NOMO-1 treated with DMSO at 0.1 percent for 48 hours (cell line): Measurements from ENCODE around the gene IP6K3.

Experiments
- DNase-seq: peaks from one replicate; lab custom pipeline; 2025; ENCODE audit not compliant: unreplicated experiment; lab: John Stamatoyannopoulos, UW

The IP6K3 gene, protein sequence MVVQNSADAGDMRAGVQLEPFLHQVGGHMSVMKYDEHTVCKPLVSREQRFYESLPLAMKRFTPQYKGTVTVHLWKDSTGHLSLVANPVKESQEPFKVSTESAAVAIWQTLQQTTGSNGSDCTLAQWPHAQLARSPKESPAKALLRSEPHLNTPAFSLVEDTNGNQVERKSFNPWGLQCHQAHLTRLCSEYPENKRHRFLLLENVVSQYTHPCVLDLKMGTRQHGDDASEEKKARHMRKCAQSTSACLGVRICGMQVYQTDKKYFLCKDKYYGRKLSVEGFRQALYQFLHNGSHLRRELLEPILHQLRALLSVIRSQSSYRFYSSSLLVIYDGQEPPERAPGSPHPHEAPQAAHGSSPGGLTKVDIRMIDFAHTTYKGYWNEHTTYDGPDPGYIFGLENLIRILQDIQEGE

DNA sequence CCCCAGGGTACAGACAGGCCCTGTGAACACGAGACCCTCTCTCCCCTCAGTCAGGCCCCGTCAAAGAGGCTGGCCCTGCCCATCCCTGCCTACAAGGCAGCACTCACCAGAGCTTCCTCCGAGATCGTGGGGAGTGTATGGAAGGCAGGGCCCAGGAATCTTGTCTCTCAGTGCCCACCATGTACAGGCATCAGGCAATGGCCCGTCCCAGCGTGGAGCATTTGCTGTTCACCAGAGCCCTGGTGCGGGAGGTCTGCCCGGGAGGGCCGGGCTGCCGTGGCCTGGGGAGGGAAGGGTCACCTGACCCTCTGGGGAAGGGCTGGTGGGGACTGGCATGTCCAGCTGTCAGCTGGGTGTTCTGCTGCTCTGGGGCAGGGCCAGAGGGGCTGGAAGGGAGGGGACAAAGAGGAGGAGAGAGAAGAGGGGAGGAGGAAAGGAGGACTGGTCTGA is at the start of gene IP6K3:
IP6K3 (minus strand) TSS at position 255 of the 450 bp plus-strand sequence. CDS start 11,429 bp downstream, outside the sequence.
- DNase-seq = no peak

DNA sequence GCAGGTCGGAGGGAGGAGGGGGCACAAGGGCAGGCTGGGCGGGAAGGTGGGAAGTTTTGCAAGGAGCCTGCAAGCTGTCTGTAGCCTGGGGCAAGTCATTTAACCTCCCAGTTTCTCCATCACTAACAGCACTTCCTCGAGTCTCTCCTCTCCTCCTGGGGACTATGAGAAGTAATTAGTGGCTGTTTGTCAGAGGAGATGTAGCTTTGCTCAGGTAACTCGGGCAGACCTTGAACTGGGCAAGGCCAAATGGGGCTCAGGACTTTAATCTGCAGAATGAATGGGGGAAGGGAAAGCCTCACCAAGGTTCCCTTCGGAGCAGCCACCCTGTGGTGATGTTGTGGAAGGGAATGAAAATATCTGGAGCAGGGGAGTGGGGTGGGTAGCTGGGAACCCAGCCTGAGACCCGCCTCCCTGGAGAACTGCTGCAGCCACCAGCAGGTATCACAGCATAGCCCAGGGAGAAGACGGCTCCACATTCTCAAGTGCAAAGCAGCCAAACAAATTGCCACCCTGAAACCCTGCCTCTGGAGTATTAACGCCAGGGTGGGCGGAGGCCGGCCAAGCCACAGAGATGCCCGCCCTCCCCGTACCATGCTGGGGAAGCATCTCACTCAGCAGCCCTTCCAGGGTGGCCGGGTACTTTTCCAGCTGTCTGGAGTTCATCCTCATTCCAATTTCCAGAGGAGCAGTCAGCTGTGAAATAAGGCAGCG is 48.4 kb upstream of the IP6K3 start:
- DNase-seq = no peak

DNA sequence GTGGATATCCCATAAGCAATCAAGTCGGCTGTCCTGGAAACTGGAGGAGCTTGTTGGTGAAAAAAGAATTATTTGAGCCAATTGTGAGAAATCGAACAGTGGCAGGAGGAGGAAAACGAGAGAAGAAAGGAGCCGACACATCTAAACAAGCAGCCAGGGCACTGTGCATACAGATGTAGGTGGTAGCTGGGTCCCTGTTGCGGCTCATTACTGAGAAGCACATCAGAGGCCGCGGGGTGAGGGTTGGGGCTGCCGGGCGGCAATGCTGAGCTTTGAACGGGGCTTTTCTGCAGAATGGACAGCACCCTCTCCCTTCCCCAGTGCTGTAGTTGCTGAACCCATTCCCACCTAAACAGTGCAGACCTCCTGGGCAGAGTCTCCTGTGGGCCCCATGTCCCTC is 46.3 kb upstream of the IP6K3 start:
- no peak for DNase-seq

DNA sequence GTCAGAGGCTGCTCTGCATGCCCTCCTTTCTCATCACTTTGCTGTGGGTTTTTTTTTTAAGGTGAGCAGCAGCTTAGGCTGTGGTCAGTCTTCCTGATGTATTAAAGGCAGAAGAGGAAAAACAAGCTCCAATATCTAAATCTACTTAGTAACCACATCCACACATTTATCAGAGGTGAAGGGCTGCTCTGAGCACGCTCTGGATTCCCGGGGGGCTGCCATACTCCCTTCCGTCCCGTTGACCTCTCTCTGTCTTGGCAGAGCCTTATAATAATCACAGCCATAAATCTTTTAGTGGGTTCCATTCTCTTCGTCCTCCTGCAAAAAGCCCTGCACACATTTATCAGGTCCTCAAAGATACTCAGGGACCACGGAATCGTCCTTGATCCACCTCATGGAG is 44.9 kb upstream of the IP6K3 start:
- DNase-seq = no peak

DNA sequence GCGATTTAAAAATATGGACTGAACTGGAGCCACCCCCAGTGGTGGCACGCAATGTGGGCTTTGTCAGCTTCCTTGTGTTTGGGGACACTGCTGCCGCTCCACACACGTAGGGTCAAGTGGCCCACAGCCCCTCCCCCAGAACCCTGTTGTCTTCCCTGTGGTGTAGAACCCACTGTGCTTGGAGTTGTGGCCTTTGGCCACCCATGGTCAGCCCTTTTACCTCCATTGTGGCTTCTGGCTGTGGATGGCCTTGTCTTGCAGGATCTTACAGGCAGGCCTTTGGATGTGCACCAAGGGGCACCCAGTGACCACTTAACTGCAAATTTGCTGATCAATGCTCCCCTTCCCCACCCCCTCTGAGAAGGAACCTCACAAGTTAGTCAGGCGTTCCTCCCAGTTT is 44.2 kb upstream of the IP6K3 start:
- no peak for DNase-seq

DNA sequence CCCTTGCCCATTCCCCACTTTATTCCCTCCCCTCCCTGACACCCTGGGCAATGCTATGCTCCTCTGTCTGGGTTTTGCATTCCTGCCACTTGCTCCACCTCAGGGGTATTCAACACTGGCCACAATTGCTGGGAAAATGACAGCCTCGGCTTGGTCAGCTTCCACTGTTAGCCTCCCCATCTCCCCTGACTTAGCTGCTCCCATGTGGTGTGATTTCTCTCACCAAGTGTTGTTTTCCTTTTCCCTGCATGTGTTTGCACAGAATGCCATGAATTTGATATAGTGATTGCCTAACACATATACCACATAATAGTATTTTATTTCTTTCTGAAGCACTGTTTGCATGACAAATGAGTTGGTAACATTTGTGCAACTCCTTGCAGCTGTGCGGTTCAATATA is 43.7 kb upstream of the IP6K3 start:
- no peak for DNase-seq

DNA sequence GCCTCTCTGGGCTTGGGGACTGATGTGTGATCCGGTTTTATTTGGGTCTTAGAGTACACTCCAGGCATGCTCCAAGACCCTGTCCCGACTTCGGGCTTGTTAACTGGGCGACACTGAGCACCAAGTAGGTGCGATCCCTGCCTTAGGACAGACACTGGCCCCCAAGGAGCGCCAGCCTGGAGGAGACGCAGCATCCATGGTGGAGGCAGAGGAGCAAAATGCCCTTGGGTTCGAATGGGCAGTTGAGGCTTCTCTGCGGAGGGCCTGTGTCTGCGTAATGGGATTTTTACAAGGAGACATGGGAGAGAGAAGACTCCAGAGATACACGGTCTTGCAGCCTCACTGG is 42.8 kb upstream of the IP6K3 start:
- DNase-seq = no peak

DNA sequence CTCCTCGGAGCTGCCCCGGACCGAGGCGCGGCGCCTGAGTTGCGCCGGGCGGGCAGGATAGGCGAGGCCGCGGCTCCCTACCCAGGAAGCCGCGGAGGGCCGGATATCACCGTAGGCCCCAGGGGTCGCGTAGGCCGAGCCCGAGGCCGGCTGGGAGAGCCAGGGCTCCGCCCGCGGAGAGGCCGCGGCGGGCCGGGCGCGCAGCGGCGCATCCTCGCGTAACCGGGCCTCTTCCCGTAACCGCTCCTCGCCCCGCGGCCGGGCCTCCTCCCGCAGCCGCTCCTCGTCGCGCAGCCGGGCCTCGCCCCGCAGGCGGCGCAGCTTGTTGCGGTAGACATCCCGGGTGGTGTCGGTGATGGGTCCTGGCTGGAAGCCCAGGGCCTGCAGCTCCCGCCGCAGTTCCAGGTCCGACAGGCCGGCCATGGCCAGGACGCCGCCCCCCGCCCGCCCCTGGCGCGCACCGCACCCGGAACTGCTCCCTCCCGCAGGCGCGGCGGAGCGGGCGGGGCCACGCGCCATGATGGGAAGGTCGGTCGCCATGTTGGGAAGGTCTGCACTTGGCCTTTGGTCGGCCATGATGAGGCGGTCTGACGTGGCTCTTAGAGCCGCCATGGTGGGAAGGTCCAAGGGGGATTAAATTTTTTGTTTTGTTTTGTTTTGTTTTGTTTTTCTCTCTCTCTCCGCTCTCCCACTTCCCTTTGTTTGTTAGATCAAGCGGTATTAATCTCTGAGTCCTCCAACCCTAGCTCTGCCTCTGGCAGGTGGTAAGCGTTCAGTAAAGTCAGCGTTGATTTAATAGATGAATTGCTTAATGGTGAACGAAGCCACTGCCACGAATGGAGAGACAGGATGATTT is 42.2 kb upstream of the IP6K3 start, which contains the start of gene LEMD2:
LEMD2 (minus strand) TSS at position 437 of the 856 bp plus-strand sequence; CDS start at position 423, 14 bp downstream.
- DNase-seq = peak; percentile 77

DNA sequence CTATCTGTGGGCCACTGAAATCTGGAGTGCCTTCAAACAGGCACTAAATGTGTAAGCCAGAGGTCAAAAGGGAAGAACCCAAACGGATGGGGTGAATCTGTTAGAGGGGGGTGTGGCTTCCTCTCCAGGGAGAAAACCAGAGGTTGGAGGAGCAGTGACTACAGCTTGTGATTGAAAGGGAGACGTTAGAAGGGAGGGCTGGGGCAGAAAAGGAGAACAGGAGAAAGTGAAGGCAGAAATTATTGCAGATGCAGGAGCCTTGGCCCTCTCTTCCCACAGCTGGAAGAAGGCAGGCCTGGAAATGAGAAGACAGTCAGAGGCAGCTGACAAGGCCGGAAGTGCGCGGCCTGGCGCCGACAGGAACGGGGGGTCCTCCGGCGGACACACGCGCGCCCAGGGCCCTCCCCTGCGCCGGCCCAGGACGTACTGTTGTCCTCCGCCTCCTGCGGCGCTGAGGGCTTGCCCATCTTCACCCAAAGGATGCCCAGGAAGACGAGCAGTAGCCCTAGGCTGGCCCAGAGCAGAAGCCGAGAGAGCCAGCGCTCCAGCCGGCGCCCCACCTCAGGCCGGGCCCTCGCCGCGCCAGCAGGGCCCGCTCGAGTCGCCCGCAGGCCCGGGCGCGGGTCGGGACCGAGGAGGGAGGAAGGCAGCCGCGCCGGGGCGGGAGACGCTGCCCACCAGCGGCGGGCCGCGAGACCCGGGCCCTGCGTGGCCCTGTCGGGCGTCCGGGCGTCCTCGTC is 41.4 kb upstream of the IP6K3 start:
- DNase-seq = peak; percentile 90

DNA sequence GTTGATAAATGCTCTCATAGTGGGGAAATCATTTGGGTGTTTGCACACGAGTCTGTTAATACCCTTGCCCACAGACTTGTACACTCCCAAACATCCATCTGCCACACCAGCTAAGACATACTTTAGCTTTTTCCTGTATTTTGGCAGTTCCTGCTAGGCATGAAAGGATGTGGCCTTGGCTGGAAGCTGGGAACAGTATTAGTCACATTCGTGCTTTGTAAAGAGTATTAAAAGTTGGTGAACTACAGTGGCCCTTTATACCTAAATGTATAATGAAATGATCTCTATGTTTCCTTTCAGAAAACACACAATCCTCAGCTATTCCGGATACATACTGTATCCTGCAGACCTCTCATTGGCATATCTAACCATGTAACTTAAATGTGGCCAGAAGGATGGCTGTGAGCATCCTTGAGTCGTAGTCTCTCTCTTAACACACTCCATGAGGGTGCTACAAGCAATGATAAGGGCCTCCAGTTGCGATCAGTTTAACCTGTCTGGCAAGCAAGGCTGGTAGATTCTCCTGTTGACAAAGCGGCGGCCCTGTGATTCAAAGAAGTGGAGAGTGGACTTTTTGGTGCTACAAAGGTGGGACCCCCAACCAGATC is 40.7 kb upstream of the IP6K3 start:
- DNase-seq = no peak

DNA sequence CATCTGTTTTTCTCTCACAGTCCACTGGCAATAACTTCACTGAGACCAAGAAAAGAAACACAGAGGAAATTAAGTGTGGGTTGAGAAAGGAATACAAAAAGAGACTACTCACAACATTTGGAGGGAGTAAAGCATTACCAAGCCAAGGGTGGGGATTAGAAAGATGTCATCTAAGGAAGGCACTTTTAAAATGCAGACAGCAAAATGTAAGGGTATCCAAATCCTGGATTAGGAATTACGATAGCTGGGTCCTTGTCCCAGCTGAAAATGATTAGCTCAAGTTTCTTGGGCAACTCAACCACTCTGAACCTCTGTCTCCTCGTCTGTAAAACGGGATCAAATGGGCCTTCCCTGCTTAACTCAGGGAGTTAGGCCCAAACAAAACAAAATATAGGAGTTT is 40.0 kb upstream of the IP6K3 start:
- DNase-seq = no peak

DNA sequence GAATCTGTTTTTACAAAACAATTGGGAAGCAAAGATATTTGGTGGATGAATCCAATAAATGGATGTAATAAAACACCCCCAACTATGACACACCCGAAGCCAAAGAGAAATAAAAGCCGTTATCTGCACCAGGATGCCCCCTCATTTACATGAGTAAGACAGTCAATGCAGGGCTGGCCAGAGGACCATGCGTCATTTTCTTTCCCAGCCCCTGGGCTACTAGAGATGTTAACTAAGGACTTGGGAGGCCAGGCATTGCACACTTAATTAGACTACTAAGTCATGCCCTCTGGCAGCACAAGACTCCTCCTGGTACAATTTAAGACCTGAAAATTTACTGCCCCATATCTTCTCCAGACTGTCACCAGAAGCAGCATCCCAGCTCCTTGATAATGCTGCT is 39.1 kb upstream of the IP6K3 start:
- DNase-seq = no peak

DNA sequence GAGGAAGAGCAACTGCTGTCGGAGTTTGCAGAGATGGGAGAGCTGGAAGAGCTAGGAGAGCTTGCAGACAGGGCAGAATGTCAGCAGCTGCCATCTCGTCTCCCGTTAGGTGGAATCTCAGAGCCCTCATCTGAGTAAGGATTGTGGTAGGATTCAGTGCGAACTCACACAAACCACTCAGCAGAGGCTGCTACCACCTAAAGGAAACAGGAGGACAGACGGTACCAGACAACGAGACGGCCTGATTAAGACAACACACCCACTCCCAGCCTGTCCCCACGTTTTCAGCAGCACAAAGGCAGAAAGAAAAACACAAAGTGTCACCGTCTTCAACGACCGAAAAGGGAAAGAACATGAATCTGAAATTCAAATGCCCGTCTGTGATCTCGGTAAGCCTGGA is 38.1 kb upstream of the IP6K3 start:
- DNase-seq = no peak

DNA sequence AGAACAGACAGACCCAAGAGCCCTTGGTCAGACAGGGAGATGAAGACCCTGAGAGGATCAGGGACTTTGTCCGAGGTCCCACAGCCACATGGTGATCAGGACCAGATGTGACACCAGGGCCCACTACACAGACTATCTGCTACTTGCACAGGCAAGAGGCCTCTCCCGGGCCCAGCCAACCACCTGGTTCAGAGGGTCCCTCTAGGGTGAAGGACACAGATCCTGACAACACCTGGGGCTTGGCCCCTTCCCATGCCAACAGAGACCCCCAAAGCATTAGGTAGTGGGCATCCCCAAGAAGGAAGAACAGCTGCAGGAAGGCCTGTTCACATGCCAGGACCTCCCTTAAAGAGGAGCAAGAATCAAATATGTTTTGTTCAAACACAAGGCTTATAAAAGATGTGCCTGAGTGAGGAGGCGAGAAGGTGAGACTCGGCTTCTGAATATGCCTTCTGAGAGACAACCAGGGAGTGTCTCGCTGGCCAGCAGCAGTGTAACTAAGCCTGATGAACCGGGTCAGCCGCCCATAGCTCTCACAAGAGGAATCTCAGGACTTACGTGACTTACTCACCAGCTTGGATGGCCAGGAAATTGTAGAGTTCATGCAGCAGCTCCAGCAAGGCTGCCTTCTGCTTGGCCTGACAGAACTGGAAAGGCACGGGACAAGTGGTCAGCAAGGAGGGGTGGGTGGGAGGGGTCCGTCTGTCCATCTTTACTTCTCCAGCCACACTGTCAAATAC is 37.2 kb upstream of the IP6K3 start:
- DNase-seq = no peak

DNA sequence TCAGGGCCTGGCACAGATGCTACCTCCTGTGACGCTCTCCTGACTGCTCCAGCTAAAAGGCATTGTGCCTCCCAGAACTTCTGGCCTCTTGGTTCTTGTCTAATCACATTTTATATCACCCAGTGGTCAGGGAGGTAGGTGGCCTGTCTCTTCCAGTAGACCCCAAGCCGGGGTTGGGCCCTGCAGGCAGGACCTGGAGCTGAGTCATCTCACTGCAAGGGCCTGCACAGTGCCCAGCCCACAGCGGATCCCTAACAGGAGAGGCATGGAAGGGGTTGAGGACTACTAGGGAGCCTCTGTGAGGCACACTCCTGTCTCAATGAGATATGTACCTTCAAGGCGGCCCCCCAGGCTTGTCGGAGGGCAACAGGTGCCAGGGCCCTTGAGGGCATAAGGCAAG is 35.9 kb upstream of the IP6K3 start:
- DNase-seq = no peak

DNA sequence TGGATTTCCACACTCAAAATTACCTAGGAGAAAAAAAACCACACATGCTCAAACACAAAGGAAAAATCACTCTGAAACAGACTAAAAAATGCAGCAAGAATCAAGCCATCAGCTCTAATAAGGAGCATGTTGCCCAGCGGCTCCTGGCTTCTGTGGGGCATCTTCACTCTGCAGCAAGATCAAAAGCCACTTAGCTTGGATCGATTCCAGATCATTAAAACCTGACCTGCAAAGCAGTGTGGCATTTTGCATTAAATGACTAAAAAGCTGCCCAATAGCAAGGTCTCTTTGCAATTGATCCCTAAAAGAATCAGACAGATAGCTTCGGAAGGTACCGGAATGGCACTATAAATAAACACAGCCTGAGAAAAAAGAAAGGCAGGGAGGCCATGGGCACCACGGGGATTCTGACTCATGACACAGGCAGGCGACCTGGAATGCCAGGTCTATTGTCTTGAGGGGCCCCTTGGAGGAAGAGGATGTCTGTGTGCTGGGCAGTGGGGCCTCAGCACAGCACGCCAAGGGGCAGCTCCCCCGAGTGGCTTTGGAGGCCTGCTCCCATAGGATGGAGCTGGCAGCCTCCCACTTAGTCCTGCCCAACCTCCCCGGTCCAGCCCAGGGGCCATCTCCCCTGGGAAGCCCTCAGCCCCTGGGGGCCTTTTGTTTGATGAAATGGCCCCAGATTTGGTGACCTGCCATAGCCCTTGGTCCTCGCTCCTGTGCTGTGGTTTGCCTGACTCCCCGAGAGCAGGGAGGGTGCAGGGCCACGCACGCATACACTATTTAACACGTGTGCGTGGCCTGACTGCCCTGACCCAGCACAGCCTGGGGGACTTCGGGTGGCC is 34.6 kb upstream of the IP6K3 start:
- no peak for DNase-seq

DNA sequence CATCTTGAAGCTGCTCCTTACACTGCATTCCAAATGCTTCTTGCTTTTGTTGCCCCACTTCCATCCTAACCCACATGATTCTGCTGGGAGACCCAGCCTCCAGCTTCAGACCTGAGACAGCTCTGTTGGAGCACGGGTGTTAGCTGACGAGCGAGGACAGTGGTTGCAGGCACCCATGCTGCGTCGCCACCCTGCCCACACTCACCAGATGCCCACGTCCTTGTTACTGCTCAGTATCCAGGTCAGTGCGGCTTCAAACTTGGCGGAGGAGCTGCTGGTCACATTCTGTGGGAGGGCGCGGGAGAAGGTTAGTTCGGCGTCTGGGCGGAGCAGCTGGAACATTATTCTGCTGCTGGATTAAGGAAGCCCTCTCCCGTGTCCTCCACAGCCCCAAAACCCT is 33.2 kb upstream of the IP6K3 start:
- no peak for DNase-seq

DNA sequence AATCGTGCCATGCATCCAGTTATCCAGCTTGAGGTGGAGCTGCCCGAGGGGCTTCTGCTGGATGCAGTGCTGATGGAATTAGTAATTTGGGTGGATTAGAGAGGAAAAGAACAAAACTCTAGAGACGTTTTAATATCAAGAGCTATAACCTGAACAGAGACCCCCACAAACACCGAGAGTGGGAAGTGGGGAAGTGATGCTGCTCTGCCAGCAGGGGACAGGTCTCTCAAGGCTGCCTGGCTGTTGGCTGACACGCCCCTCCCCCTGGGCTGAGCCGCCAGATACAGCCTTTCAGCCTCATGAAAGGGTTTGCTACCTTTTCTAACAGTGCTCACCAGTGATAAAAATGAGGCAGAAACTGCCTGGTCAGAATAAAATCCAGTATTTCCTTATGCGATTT is 32.6 kb upstream of the IP6K3 start:
- DNase-seq = no peak
